Keratinocyte (primary cell): ENCODE measurements around the gene LEKR1.

ENCODE experiments used
- CTCF ChIP-seq, 3 experiments: IDR thresholded peaks in 1 of 3; conservative IDR thresholded peaks in 1 of 3; optimal IDR thresholded peaks in 1 of 3; 2 replicates in 2 of 3; 3 replicates in 1 of 3; pipeline versions ENCODE3 to v1.5.1; 2011; ENCODE audit warnings: low read length in 3 of 3, mild to moderate bottlenecking in 3 of 3, moderate library complexity in 2 of 3, control low read depth in 1 of 3, inconsistent platforms in 1 of 3; ENCODE audit not compliant: insufficient read depth in 2 of 3; ENCODE audit errors: extremely low read depth in 1 of 3
- EZH2 ChIP-seq: IDR thresholded peaks from one replicate; pipeline ENCODE4 v1.6.1; 2012; ENCODE audit warnings: inconsistent platforms, mild to moderate bottlenecking, low read length, moderate library complexity

- TF ChIP-seq CTCF (optimal IDR thresholded peaks at IDR 0.05 in 1 of 3, IDR thresholded peaks at IDR 0.05 in 1 of 3, conservative IDR thresholded peaks at IDR 0.05 in 1 of 3; ENCODE audit: extremely low read depth in 1 of 3, insufficient read depth in 2 of 3, low read length in 3 of 3) (no peak), EZH2 (no peak)
Measured at GRCh38 chr3:157027861-157028745, 201.9 kb downstream of the LEKR1 start.
